ENCODE measurements around the gene SELENOM. TPM values are rescaled to one million over a fixed set of nuclear protein-coding genes. Genes with fewer than 3 reads are reported as not detected.

Gene SELENOM
- total and polyA plus RNA-seq, 3 experiments from 2014 or later, result 14.6 to 138 (median 15.4) TPM

DNA sequence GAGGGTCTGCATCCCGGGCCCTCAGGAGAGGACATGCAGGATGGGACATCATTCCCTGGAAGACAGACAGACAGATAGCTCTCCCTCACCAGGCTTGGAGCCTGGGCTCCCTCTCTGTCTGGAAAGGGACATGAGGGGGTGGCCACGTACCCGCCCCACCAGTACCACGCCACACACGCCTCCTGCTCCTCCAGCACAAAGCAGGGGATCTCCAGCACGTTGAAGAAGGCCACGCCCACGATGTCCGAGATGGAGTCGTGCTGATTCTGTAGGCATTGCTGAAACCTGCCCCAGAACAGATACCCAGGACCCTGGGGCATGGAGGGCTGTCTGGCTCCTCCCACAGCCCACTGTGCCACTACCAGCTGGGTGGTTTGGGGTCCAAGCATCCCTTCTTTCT is 30.8 kb upstream of the SELENOM start:
- H3K27ac ChIP-seq (ENCODE audit: low read depth, low read length), result no peak overlapping the region
- ChIA-PET POLR2A (no interaction called here), CTCF (no interaction called here)
- H3K27me3 Mint-ChIP-seq, result peaks cover 8 to 9% of the 10 kb centered on the region in 2 donors
- H3K27me3 ChIP-seq (ENCODE audit: insufficient read depth, low read length, poor library complexity, severe bottlenecking), result no peaks in the 10 kb centered on the region
- no peak overlapping the region for H3K4me3 ChIP-seq (ENCODE audit: low read length)
- DNase-seq, result no peak
- no peaks in the 10 kb centered on the region for H3K4me1 ChIP-seq (ENCODE audit: insufficient read depth, low read length)
- no peak overlapping the region for H3K27ac Mint-ChIP-seq
- no peaks in the 10 kb centered on the region for H3K36me3 Mint-ChIP-seq
- no peaks in the 10 kb centered on the region for H3K4me1 Mint-ChIP-seq
- no peaks in the 10 kb centered on the region for H3K9me3 ChIP-seq (ENCODE audit: low read length)
- no peak overlapping the region for H3K4me3 Mint-ChIP-seq
- H3K36me3 ChIP-seq (ENCODE audit: insufficient read depth, low read length), result no peaks in the 10 kb centered on the region
- no peaks in the 10 kb centered on the region for H3K9me3 Mint-ChIP-seq

DNA sequence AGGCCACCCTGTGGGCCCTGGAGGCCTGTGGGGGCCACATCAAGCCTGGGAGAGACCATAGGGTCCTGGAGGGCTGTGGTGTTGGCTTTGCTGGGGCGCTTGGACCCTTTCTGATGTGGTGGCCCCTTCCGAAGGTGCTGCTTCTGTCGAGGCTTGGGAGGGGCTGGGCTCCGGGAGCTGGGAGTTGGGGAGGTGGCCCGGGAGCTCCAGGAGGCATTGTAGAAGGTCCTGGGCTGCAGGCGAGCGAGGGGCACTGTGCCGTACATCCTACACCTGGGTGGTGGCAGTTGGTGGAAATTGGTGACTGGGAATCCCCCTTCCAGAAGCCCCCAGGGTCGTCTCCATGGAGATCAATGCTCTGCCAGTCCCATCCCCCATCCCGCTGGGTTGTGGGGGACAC is 30.4 kb upstream of the SELENOM start:
- no peak for DNase-seq
- Mint-ChIP-seq H3K27me3 (peaks cover 8 to 9% of the 10 kb centered on the region in 2 donors), H3K4me3 (no peak overlapping the region), H3K27ac (no peak overlapping the region), H3K4me1 (no peaks in the 10 kb centered on the region), H3K36me3 (no peaks in the 10 kb centered on the region), H3K9me3 (no peaks in the 10 kb centered on the region)
- ChIA-PET CTCF (no interaction called here), POLR2A (no interaction called here)
- Histone ChIP-seq H3K4me1 (ENCODE audit: insufficient read depth, low read length) (no peaks in the 10 kb centered on the region), H3K9me3 (ENCODE audit: low read length) (no peaks in the 10 kb centered on the region), H3K27ac (ENCODE audit: low read depth, low read length) (no peak overlapping the region), H3K36me3 (ENCODE audit: insufficient read depth, low read length) (no peaks in the 10 kb centered on the region), H3K4me3 (ENCODE audit: low read length) (no peak overlapping the region), H3K27me3 (ENCODE audit: insufficient read depth, low read length, poor library complexity, severe bottlenecking) (no peaks in the 10 kb centered on the region)

DNA sequence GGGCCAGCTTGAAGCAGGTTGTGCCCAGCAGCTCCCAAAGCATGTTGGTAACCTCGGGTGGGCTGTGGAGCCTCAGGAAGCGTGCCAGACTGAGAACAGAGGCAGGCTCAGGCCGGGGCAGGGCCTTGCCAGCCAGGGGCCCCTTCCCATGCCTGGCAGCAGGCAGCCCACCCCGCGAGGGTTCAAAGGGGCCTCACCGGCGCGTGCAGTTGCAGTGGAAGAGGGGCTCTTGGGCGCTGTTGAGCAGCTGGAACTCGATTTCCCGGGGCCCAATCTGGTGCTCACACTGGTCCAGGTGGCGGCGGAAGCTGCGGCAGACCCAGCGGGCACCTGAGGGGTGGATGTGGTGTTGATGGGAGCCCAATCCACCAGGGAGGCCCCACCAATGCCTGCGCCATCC is 29.3 kb upstream of the SELENOM start:
- H3K4me1 ChIP-seq (ENCODE audit: insufficient read depth, low read length), result no peaks in the 10 kb centered on the region
- Mint-ChIP-seq H3K4me3 (no peak overlapping the region), H3K9me3 (no peaks in the 10 kb centered on the region), H3K36me3 (no peaks in the 10 kb centered on the region), H3K4me1 (no peaks in the 10 kb centered on the region), H3K27me3 (peaks cover 8 to 9% of the 10 kb centered on the region in 2 donors), H3K27ac (no peak overlapping the region)
- H3K27ac ChIP-seq (ENCODE audit: low read depth, low read length), result no peak overlapping the region
- no peaks in the 10 kb centered on the region for H3K36me3 ChIP-seq (ENCODE audit: insufficient read depth, low read length)
- POLR2A ChIA-PET, result no interaction called here
- H3K9me3 ChIP-seq (ENCODE audit: low read length), result no peaks in the 10 kb centered on the region
- no peak overlapping the region for H3K4me3 ChIP-seq (ENCODE audit: low read length)
- CTCF ChIA-PET, result no interaction called here
- no peaks in the 10 kb centered on the region for H3K27me3 ChIP-seq (ENCODE audit: insufficient read depth, low read length, poor library complexity, severe bottlenecking)
- DNase-seq, result no peak

DNA sequence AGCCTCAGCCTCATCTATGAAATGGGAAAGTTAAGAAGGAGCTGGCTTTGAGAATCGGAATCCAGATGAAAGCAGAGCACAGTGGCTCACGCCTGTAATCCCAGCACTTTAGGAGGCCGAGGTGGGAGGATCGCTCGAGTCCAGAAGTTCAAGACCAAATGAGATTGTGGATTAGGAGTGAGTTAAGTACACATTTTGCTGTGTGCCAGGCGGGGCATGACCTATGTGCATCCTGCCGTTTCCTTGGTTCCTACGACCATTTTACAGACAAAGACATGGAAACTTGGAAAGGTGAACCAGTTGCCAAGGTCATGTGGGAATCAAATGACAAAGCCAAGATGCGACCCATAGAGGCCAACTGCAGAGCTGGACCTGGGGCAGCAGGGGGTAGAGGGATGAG is 28.8 kb upstream of the SELENOM start:
- H3K36me3 ChIP-seq (ENCODE audit: insufficient read depth, low read length), result no peaks in the 10 kb centered on the region
- Mint-ChIP-seq H3K27ac (no peak overlapping the region), H3K9me3 (no peaks in the 10 kb centered on the region), H3K27me3 (peaks cover 8 to 9% of the 10 kb centered on the region in 2 donors), H3K36me3 (no peaks in the 10 kb centered on the region), H3K4me1 (no peaks in the 10 kb centered on the region), H3K4me3 (no peak overlapping the region)
- no peak for DNase-seq
- H3K4me1 ChIP-seq (ENCODE audit: insufficient read depth, low read length), result no peaks in the 10 kb centered on the region
- ChIA-PET POLR2A (interaction anchor here (0.6 kb wide), 1 partner anchor 1080 kb away, joined by 4 read pairs; no protein-coding TSS in a partner anchor), CTCF (no interaction called here)
- H3K9me3 ChIP-seq (ENCODE audit: low read length), result no peaks in the 10 kb centered on the region
- no peak overlapping the region for H3K4me3 ChIP-seq (ENCODE audit: low read length)
- no peak overlapping the region for H3K27ac ChIP-seq (ENCODE audit: low read depth, low read length)
- H3K27me3 ChIP-seq (ENCODE audit: insufficient read depth, low read length, poor library complexity, severe bottlenecking), result no peaks in the 10 kb centered on the region

DNA sequence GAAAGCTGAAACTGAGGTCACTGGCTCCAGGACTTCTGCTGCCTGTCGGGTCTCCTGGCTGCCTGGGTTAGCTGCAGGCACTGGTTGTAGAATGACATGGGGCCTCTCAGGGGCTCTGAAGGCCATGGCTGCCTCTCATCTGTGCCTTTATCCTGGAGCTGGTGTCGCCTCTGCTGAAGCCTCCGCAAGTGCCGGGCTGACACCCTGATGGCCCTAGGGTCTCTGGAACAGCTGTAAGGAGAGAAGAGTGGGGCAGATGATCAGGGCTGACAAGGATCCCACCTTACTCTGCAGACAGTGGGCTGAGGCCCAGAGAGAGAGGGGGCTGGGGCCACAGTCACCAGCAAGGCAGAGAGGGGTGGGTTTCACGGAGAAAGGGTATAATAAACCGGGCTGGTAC is 28.3 kb upstream of the SELENOM start:
- H3K4me3 ChIP-seq (ENCODE audit: low read length), result no peak overlapping the region
- no peak overlapping the region for H3K27ac ChIP-seq (ENCODE audit: low read depth, low read length)
- no peaks in the 10 kb centered on the region for H3K4me1 ChIP-seq (ENCODE audit: insufficient read depth, low read length)
- CTCF ChIA-PET, result no interaction called here
- no peaks in the 10 kb centered on the region for H3K36me3 Mint-ChIP-seq
- no peaks in the 10 kb centered on the region for H3K9me3 ChIP-seq (ENCODE audit: low read length)
- H3K4me3 Mint-ChIP-seq, result no peak overlapping the region
- no peaks in the 10 kb centered on the region for H3K9me3 Mint-ChIP-seq
- peaks cover 8% of the 10 kb centered on the region in 2 donors for H3K27me3 Mint-ChIP-seq
- no peak for DNase-seq
- POLR2A ChIA-PET, result interaction anchor here (0.6 kb wide), 1 partner anchor 1080 kb away, joined by 4 read pairs; no protein-coding TSS in a partner anchor
- H3K4me1 Mint-ChIP-seq, result no peaks in the 10 kb centered on the region
- H3K36me3 ChIP-seq (ENCODE audit: insufficient read depth, low read length), result no peaks in the 10 kb centered on the region
- no peak overlapping the region for H3K27ac Mint-ChIP-seq
- H3K27me3 ChIP-seq (ENCODE audit: insufficient read depth, low read length, poor library complexity, severe bottlenecking), result no peaks in the 10 kb centered on the region

DNA sequence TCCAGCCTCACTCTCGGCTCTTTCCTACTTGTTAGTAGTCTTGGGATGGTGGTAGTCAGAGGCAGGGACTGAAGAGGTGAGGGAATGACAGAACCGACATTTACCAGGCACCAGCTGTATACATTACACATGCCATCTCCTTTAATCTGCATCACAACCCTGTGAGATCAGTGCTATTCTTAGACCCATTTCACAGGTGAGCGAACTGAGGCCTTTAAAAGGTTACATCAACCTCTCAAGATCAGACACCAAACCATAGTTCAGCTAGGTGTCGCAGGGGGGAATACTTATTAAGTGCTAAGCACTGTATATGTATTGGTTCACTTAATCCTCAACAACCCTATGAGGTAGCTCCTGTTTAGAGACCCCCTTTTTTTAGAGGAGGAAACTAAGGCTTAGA is 27.3 kb upstream of the SELENOM start:
- no peaks in the 10 kb centered on the region for H3K9me3 Mint-ChIP-seq
- peaks cover 4 to 7% of the 10 kb centered on the region in 2 donors for H3K27me3 Mint-ChIP-seq
- no peak overlapping the region for H3K27ac ChIP-seq (ENCODE audit: low read depth, low read length)
- H3K36me3 ChIP-seq (ENCODE audit: insufficient read depth, low read length), result no peaks in the 10 kb centered on the region
- no peak overlapping the region for H3K27ac Mint-ChIP-seq
- ChIA-PET CTCF (no interaction called here), POLR2A (no interaction called here)
- no peaks in the 10 kb centered on the region for H3K36me3 Mint-ChIP-seq
- H3K4me3 ChIP-seq (ENCODE audit: low read length), result no peak overlapping the region
- H3K4me1 Mint-ChIP-seq, result no peaks in the 10 kb centered on the region
- DNase-seq, result no peak
- no peaks in the 10 kb centered on the region for H3K4me1 ChIP-seq (ENCODE audit: insufficient read depth, low read length)
- H3K27me3 ChIP-seq (ENCODE audit: insufficient read depth, low read length, poor library complexity, severe bottlenecking), result no peaks in the 10 kb centered on the region
- H3K9me3 ChIP-seq (ENCODE audit: low read length), result no peaks in the 10 kb centered on the region
- H3K4me3 Mint-ChIP-seq, result no peak overlapping the region

DNA sequence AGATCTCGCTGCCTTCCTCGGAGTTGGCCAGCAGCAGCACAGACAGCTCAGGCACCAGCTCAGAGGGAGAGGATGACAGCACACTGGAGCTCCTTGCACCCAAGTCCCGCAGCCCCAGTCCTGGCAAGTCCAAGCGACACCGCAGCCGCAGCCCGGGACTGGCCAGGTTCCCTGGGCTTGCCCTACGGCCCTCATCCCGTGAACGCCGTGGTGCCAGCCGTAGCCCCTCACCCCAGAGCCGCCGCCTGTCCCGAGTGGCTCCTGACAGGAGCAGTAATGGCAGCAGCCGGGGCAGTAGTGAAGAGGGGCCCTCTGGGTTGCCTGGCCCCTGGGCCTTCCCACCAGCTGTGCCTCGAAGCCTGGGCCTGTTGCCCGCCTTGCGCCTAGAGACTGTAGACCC is 26.5 kb upstream of the SELENOM start:
- CTCF ChIA-PET, result no interaction called here
- no peak overlapping the region for H3K4me3 ChIP-seq (ENCODE audit: low read length)
- no peaks in the 10 kb centered on the region for H3K27me3 ChIP-seq (ENCODE audit: insufficient read depth, low read length, poor library complexity, severe bottlenecking)
- POLR2A ChIA-PET, result no interaction called here
- Mint-ChIP-seq H3K27me3 (peaks cover 2 to 4% of the 10 kb centered on the region in 2 donors), H3K36me3 (no peaks in the 10 kb centered on the region), H3K4me3 (no peak overlapping the region), H3K9me3 (no peaks in the 10 kb centered on the region), H3K27ac (no peak overlapping the region), H3K4me1 (no peaks in the 10 kb centered on the region)
- no peak for DNase-seq
- H3K27ac ChIP-seq (ENCODE audit: low read depth, low read length), result no peak overlapping the region
- no peaks in the 10 kb centered on the region for H3K36me3 ChIP-seq (ENCODE audit: insufficient read depth, low read length)
- H3K9me3 ChIP-seq (ENCODE audit: low read length), result no peaks in the 10 kb centered on the region
- H3K4me1 ChIP-seq (ENCODE audit: insufficient read depth, low read length), result no peaks in the 10 kb centered on the region

DNA sequence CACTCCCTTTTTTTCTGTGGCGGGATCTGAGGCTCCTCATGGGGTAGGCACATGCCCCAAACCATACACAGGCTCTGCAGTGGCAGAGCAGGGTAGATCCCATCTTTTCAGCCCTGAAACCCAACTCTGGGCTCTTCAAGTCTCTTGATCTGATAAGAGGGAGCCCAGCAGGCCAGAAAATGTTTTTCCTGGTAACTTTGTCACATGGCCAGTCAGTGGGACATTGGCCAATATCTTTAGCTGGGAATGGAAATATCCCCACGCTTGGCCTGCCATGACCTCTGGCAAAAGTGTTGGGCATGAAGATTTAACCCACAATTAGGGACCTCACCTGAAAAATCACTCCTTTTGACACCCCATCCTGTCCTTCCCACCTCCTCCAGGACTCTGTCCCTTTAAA is 23.5 kb upstream of the SELENOM start:
- H3K9me3 ChIP-seq (ENCODE audit: low read length), result no peaks in the 10 kb centered on the region
- H3K27me3 Mint-ChIP-seq, result peaks cover 4 to 13% of the 10 kb centered on the region in 2 donors
- ChIA-PET CTCF (no interaction called here), POLR2A (no interaction called here)
- no peaks in the 10 kb centered on the region for H3K27me3 ChIP-seq (ENCODE audit: insufficient read depth, low read length, poor library complexity, severe bottlenecking)
- H3K36me3 ChIP-seq (ENCODE audit: insufficient read depth, low read length), result no peaks in the 10 kb centered on the region
- no peak for DNase-seq
- H3K9me3 Mint-ChIP-seq, result no peaks in the 10 kb centered on the region
- no peaks in the 10 kb centered on the region for H3K4me1 Mint-ChIP-seq
- H3K4me3 Mint-ChIP-seq, result no peak overlapping the region
- no peak overlapping the region for H3K4me3 ChIP-seq (ENCODE audit: low read length)
- no peaks in the 10 kb centered on the region for H3K36me3 Mint-ChIP-seq
- H3K27ac ChIP-seq (ENCODE audit: low read depth, low read length), result no peak overlapping the region
- H3K27ac Mint-ChIP-seq, result peak overlapping the region in 1 of 8 donors; percentile 32
- H3K4me1 ChIP-seq (ENCODE audit: insufficient read depth, low read length), result no peaks in the 10 kb centered on the region

DNA sequence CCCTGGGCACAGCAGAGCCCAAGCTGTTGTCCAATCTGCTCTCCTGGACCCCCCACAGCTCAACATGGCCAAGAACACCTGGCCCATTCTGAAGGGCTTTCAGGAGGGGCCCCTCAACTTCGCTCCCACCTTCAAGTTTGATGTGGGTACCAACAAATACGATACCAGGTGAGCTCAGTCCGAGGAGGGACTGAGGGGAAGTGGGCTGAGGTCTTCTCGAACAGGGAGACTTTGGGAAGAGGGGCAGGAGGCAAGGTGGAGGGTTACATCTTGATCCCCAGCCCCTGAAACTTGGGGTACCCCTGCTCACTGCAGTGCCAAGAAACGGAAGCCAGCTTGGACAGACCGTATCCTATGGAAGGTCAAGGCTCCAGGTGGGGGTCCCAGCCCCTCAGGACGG is 20.8 kb upstream of the SELENOM start:
- Histone ChIP-seq H3K27me3 (ENCODE audit: insufficient read depth, low read length, poor library complexity, severe bottlenecking) (no peaks in the 10 kb centered on the region), H3K36me3 (ENCODE audit: insufficient read depth, low read length) (no peaks in the 10 kb centered on the region), H3K4me3 (ENCODE audit: low read length) (no peak overlapping the region), H3K27ac (ENCODE audit: low read depth, low read length) (no peak overlapping the region), H3K9me3 (ENCODE audit: low read length) (no peaks in the 10 kb centered on the region), H3K4me1 (ENCODE audit: insufficient read depth, low read length) (no peaks in the 10 kb centered on the region)
- H3K27ac Mint-ChIP-seq, result no peak overlapping the region
- H3K27me3 Mint-ChIP-seq, result peaks cover 4 to 13% of the 10 kb centered on the region in 2 donors
- no peaks in the 10 kb centered on the region for H3K9me3 Mint-ChIP-seq
- no peaks in the 10 kb centered on the region for H3K4me1 Mint-ChIP-seq
- ChIA-PET CTCF (no interaction called here), POLR2A (no interaction called here)
- no peaks in the 10 kb centered on the region for H3K36me3 Mint-ChIP-seq
- no peak for DNase-seq
- H3K4me3 Mint-ChIP-seq, result no peak overlapping the region
